ENCODE measurements around the gene DEF6. TPM values are rescaled to one million over a fixed set of nuclear protein-coding genes. Genes with fewer than 3 reads are reported as not detected.
A peak's percentile ranks its signal among the peaks of the same experiment; 100 is the strongest.

DEF6 gene
- total and polyA plus RNA-seq, 2 of the 13 experiments (the other 11 are each of a cell fraction or from before 2014, with no cell fraction given), result 5.2 to 10.0 TPM

DNA sequence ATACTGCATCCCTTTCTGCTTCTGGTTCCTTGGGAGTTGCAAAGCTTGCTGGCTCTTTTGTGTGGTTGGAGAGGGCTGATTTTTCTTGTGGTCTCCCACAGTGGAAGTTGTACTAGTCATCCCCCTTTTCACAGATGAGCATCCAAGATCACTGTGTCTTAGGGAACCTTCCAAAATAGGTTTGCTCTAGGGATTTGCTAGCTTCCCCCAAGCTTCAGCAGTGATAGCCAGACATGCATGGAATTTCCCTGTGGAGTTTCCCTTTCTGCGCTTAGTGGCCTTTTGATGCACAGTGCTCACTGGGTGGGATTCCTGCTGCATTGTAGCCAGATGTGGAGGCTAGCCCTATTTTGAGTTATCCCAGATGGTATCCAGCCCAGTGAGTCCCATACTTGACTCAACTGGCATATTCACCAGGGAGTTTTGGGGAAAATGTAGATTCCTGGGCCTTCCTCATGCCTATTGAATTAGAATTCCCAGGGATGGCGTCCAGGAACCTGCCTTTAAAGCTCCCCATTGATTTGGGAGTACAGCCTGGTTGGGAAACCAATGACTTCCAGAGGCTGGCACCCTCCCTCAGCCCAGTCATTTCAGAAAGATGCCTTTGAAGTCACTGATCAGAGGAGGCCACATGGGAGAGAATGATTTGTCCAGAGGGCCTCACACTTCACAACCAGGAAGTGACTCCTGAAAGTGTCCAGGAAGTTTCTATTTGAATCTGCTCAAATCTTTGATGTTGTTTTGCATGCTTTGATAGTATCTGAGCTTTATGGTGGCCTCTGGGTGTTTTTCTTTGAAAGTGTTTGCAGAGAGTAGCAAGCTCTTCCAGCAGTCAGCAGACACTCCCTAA is 70.6 kb downstream of the DEF6 start (continued):
- TF ChIP-seq, protein P1, sequence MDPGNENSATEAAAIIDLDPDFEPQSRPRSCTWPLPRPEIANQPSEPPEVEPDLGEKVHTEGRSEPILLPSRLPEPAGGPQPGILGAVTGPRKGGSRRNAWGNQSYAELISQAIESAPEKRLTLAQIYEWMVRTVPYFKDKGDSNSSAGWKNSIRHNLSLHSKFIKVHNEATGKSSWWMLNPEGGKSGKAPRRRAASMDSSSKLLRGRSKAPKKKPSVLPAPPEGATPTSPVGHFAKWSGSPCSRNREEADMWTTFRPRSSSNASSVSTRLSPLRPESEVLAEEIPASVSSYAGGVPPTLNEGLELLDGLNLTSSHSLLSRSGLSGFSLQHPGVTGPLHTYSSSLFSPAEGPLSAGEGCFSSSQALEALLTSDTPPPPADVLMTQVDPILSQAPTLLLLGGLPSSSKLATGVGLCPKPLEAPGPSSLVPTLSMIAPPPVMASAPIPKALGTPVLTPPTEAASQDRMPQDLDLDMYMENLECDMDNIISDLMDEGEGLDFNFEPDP (CRISPR knock-in tag; conservative IDR thresholded peaks at IDR 0.05), result no peak
- no peak for TF ChIP-seq SRY (CRISPR knock-in tag; IDR thresholded peaks at IDR 0.05)
- TF ChIP-seq ZNF232 (CRISPR knock-in tag; IDR thresholded peaks at IDR 0.05; ENCODE audit: borderline replicate concordance), result no peak
- TF ChIP-seq, protein P2, sequence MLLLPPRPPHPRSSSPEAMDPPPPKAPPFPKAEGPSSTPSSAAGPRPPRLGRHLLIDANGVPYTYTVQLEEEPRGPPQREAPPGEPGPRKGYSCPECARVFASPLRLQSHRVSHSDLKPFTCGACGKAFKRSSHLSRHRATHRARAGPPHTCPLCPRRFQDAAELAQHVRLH (CRISPR knock-in tag; IDR thresholded peaks at IDR 0.05; ENCODE audit: borderline replicate concordance, low read depth), result peak; percentile 44; the same call in 1 of the 2 replicates
- no peak for TF ChIP-seq ZNF331 (CRISPR knock-in tag; IDR thresholded peaks at IDR 0.05)
- TF ChIP-seq, protein P3, sequence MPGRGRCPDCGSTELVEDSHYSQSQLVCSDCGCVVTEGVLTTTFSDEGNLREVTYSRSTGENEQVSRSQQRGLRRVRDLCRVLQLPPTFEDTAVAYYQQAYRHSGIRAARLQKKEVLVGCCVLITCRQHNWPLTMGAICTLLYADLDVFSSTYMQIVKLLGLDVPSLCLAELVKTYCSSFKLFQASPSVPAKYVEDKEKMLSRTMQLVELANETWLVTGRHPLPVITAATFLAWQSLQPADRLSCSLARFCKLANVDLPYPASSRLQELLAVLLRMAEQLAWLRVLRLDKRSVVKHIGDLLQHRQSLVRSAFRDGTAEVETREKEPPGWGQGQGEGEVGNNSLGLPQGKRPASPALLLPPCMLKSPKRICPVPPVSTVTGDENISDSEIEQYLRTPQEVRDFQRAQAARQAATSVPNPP (CRISPR knock-in tag; IDR thresholded peaks at IDR 0.05), result no peak
- 0 out of 2 replicates have a peak, but pooled peaks have one; percentile 18 for TF ChIP-seq ZNF264 (CRISPR knock-in tag; IDR thresholded peaks at IDR 0.05)
- peak; percentile 100 for TF ChIP-seq ELF3 (CRISPR knock-in tag; IDR thresholded peaks at IDR 0.05)
- no peak for TF ChIP-seq NR3C1 (CRISPR knock-in tag; IDR thresholded peaks at IDR 0.05)
- TF ChIP-seq, protein P4, sequence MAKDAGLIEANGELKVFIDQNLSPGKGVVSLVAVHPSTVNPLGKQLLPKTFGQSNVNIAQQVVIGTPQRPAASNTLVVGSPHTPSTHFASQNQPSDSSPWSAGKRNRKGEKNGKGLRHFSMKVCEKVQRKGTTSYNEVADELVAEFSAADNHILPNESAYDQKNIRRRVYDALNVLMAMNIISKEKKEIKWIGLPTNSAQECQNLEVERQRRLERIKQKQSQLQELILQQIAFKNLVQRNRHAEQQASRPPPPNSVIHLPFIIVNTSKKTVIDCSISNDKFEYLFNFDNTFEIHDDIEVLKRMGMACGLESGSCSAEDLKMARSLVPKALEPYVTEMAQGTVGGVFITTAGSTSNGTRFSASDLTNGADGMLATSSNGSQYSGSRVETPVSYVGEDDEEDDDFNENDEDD (CRISPR knock-in tag; IDR thresholded peaks at IDR 0.05; ENCODE audit: borderline replicate concordance), result no peak; the same call in 1 of the 2 replicates
- no peak for TF ChIP-seq ZFP1 (CRISPR knock-in tag; IDR thresholded peaks at IDR 0.05)
- 0 out of 2 replicates have a peak, but pooled peaks have one; percentile 72 for TF ChIP-seq ZFP82 (CRISPR knock-in tag; IDR thresholded peaks at IDR 0.05; ENCODE audit: borderline replicate concordance)
- 0 out of 2 replicates have a peak, but pooled peaks have one; percentile 39 for TF ChIP-seq SMAD3 (CRISPR knock-in tag; IDR thresholded peaks at IDR 0.05)
- TF ChIP-seq ZNF567 (CRISPR knock-in tag; IDR thresholded peaks at IDR 0.05; ENCODE audit: borderline replicate concordance), result no peak
- TF ChIP-seq, protein P5, sequence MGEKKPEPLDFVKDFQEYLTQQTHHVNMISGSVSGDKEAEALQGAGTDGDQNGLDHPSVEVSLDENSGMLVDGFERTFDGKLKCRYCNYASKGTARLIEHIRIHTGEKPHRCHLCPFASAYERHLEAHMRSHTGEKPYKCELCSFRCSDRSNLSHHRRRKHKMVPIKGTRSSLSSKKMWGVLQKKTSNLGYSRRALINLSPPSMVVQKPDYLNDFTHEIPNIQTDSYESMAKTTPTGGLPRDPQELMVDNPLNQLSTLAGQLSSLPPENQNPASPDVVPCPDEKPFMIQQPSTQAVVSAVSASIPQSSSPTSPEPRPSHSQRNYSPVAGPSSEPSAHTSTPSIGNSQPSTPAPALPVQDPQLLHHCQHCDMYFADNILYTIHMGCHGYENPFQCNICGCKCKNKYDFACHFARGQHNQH (CRISPR knock-in tag; IDR thresholded peaks at IDR 0.05), result peak; percentile 80
- peak; percentile 84; the same call in 1 of the 2 replicates for TF ChIP-seq ETV5 (CRISPR knock-in tag; IDR thresholded peaks at IDR 0.05; ENCODE audit: borderline replicate concordance)
- peak; percentile 31; the same call in 1 of the 2 replicates for TF ChIP-seq KAT8 (CRISPR knock-in tag; IDR thresholded peaks at IDR 0.05)
- TF ChIP-seq CREB1 (IDR thresholded peaks at IDR 0.05), result no peak
- TF ChIP-seq CREB1 (CRISPR knock-in tag; IDR thresholded peaks at IDR 0.05), result peak; percentile 49; the same call in 1 of the 2 replicates
- peak in 1 of 2 experiments; percentile 85; a peak in 2 of 4 replicates for TF ChIP-seq EP300 (IDR thresholded peaks at IDR 0.05; ENCODE audit: low read depth in 2 of 2, low read length in 2 of 2)
- peak; percentile 79; the same call in 1 of the 2 replicates for TF ChIP-seq EP300 (CRISPR knock-in tag; IDR thresholded peaks at IDR 0.05; ENCODE audit: borderline replicate concordance)
- no peak for TF ChIP-seq MBNL3 (CRISPR knock-in tag; conservative IDR thresholded peaks at IDR 0.05)
- TF ChIP-seq ELF4 (CRISPR knock-in tag; IDR thresholded peaks at IDR 0.05; ENCODE audit: borderline replicate concordance), result peak; percentile 79
- peak; percentile 46; the same call in 1 of the 2 replicates for TF ChIP-seq ZNF441 (CRISPR knock-in tag; IDR thresholded peaks at IDR 0.05; ENCODE audit: borderline replicate concordance)

Data from HepG2 (cell line).